LoVo (cell line): ENCODE results near the gene GAN.
A peak's percentile ranks its signal among the peaks of the same experiment; 100 is the strongest.

ENCODE experiments used
- DNase-seq: peaks from one replicate; pipeline ENCODE4 v3.0.0-alpha.2; 2016; ENCODE audit warnings: low spot score

GAN gene

DNA sequence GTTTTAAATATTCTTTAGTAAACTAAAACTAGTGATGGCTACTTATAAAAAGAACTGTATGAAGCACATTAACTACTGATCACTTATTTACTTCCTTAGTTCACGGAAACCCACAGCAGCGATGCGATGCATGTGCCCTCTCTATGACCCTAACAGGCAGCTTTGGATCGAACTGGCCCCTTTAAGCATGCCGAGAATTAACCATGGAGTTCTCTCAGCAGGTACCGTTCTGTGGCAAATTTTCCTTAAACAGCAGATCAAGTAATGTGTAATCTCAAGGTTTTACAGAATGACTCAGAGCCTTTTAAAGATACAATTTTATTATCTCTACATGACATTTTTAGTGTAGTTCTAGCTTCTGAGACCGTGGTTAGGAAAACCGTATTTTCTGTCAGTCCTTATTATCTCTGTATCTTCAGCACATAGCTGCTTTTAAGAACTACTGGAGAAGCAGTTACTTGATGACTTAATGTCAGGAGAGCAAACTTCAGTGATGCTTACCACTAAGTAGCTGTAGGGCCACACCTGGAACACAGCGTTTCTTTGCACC is 43.0 kb downstream of the GAN start:
- DNase-seq, result no peak

DNA sequence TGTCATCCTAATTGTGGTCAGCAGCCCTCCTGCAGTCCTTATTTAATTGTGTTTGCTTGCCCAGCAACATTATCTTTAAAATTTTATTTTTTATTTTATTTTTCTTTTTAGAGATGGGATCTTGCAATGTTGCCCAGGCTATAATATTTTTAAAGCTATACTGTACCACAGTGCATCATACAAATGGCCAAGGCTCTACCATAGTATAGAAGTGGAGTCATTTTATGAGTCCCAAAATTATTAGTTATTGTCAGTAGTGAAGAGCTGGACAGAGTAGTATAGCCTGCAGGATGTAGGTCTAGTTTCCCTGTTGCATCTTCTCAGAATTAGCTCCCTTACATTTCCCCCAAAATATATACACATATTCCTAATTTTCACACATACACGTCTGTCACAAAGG is 44.1 kb downstream of the GAN start:
- DNase-seq, result no peak

DNA sequence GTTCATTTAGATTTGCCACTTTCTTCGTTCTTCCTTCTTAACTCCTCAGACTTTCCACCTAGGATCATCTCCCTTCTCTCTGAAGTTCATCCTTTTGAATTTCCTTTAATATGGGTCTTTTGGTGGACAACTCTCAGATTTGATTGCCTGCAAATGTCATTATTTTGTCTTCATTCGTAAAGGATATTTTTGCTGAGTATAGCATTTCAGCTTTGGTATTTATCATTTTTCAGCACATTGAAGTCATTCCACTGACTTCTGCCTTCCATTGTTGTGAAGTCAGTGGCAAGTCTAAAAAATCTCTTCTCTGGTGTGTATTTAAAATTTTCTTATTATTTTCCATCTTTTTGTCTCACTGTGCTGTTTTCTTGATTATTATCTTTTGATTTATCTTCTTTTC is 45.4 kb downstream of the GAN start:
- DNase-seq, result no peak

DNA sequence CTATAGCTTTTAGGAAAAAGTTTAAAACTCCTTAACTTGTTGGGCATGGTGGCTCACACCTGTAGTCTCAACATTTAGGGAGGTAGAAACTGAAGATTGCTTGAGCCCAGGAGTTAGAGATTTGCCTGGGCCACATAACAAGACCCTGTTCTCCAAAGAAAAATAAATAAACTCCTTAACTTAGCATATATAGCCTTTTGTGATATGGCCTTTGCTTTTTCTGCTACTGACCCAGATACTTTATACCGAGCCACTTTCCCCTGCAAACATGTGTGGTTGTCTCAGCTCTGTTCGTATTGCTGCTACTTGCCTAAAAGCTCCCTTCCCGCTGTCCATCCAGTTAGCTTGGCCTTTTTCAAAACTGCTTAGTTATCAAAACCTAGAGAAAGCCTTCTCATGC is 51.0 kb downstream of the GAN start:
- DNase-seq, result no peak

DNA sequence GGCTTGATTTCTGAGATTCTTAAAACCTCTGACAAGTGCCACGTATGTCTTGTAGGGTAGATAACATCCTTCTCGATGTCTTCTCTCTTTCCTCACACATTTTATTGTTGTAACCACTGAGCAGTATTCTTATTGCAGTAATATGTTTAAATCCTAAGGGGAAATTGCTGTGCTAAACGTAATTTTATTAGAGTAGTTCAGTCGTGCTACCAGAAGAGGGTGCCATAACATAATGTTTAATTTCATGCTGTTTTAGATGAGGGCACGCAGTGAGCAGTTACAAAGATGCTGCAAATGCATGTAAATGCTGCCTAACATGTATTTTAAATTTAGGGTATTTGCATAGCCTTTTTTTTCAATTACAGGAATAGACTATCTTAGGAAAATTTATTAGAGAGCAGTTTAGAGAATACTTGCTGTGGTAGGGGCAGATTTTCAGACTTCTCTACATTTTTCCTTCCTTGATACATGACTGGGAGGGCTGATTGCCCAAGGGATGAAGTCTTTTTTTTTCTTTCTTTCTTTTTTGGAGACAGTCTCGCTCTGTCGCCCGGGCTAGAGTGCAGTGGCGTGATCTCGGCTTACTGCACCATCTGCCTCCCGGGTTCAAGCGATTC is 51.7 kb downstream of the GAN start:
- DNase-seq, result peak; percentile 36

DNA sequence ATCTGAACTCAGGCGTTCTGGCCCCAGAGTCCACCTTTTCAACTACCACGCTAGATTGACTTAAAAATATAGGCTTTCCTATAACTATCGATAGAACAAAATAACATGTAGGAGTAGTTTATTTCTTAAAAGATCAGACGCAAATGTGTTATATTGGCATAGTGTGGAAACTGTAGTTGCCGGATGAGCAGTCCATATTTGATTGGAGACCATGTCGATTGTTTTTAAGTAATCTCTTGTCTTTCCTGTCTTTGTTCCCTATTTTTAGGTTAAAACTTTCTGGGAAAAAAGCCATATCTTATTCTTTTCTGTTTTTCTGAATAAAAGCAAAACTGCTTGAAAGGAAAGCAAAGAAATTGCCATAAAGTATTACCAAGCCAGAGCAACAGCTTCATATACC is 53.1 kb downstream of the GAN start:
- DNase-seq, result no peak

DNA sequence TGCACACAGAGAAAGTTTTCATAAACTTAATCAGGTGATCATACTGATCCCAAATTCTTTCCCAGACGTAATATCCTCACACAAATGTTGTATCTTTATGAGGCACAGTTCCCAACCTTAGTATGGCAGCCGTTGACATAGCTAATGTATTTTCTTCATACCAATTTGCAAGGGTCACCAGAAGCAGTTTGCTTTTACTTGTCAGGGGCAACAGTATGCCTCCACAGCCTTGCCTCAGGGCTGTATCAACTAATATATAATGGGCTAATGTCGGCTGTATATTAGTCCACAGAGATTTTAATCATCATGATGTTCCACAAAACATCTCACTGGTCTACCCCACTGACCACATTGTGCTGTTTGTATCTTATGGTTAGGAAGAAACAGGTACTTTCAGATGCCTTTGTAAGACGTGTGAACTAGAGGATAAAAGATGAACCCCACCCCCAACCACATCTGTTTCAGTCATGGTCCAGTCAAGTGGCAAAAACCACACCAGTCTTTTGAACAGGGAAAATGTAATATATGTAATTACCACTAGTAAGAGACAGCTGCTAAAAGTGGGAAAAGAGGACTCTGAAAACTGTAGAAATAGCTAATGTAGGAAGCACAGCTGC is 55.2 kb downstream of the GAN start:
- DNase-seq, result no peak

DNA sequence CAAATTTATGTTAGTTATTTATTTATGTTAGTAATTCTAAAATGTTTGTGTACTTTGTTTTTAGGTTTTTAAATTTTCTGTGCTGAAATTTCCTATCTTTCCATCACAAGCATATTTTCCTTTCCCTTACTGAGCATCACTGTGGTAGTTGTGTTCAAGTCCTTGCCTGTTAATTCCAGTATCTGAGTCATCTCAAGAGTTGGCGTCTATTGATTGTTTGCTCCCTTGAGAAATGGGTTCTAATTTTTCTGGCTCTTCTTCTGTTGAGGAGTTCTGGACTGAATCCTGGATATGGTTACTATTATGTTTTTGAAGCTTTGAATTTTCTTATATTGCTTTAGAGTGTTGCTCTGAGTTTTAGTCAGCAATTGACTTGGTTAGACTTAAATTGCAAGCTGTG is 56.3 kb downstream of the GAN start:
- no peak for DNase-seq

DNA sequence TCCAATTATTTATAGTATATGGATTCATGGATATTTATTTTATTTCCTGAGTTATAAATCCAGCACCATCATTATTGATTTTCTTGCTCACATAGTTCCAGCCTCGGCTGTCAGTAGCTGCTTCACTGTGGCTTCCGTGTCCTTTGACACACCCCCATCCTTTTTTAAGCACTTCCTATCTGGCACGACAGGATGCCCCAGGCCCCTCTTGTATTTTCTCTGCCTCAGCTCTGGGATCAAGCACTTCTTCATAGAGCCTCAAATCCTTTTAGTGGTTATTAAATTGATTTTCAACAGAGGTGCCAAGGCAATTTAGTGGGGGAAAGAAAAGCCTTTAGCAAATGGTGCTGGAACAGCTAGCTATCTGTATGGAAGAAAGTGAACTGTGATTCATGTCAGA is 59.8 kb downstream of the GAN start:
- DNase-seq, result no peak

DNA sequence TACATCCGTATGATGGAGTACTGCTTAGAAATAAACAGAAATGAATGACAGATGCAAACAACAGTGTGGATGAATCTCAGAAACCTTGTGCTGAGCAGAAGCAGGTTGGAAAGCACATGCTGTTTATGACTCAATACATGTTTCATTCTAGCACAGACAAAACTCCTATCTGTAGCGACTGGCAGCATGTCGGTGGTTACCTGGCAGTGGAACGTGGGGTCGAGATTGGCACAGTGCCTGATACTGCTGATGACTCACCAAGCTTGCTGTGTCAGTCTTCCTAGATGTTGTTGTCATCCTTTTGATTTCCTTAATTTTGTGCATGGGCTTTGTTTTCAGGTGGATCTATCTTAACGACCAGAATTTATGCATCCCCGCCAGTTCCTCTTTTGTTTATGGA is 62.1 kb downstream of the GAN start:
- DNase-seq, result peak; percentile 3

DNA sequence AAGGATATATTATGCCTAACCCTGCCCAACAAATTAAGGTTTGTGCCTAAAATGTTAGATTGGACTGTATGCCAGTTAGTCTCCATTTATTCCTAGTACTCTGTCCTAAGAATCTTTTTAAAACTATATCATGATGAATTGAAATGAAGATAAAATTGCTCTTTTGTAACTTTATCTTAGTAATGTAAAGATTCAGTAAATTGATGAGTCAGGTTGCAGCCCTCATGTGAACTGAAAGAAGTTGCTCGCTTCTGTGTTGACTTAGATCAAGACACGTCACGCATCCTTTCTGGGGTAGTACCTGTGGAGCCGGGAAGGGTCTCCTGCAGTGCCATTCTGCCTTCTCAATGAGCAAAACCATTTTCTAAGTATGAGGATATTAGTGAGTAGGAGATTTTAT is 63.3 kb downstream of the GAN start:
- DNase-seq, result no peak

DNA sequence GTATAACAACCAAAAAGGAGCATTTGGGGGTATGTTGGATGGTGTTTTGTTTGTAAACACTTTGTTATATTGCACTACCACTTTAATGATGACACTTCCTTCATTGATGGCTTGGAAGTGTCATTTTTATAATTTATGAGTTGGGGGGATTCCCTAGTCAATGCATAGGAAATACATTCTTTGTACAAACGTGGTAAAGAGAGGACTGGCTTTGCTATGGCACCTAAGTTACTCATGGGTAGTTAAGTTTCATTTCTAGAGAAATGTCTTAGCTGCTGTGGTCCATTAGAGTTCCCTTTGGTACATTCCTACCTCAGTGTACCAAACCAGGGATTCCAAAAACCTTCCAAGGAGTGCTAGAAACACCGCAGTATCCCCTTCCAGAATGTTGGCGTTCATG is 66.2 kb downstream of the GAN start:
- DNase-seq, result no peak

DNA sequence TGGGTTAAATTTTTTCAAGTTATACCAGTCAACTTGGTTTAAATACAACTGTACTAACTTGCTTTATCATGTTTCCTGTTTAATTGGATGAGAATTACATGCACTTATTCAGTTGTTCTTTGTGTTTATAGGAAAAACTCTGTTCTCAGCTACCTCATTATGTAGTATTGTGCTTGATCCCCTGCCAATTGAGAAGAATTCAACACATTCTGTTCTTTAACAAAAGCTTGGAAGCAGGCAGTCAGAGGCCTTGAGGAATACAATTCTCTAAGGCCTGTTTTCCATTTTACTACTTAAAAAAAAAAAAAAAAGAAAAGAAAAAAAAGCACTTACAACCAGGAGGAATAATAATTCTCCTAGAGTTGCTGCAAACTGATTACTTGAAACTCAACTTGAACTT is 69.2 kb downstream of the GAN start:
- DNase-seq, result no peak

DNA sequence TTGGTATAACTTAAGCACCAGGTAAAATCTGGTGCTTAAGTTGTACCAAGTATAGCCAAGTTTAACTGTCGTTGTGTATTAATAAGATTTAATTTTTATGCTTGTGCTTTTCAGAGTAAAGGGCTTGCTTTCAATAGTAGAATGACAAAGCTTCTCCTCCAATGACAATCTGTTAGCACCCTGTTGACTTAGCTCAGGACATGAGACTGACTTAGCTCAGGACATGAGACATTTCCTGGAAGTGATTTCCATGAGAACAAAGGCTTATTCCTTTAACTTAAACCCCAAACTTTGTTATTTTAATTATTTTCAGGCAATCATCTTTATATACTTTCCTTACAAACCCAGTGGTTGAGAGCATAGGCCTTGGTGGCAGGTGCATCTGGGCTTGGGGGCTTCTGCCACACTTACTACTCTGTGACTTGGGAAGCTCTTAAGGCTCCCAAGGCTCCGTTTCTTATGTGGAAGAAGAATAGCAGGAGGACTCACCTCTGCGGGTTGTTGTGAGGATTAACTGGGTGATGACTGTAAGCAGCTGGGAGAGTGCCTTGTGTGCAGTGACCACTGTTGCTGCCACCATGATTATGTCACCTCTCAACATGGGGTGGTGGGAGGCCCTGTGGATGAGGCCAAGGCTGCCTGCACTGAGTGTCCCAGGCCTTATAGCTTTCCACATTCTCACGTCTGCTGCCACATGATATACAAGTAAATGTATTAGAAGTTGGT is 70.4 kb downstream of the GAN start:
- DNase-seq, result no peak

DNA sequence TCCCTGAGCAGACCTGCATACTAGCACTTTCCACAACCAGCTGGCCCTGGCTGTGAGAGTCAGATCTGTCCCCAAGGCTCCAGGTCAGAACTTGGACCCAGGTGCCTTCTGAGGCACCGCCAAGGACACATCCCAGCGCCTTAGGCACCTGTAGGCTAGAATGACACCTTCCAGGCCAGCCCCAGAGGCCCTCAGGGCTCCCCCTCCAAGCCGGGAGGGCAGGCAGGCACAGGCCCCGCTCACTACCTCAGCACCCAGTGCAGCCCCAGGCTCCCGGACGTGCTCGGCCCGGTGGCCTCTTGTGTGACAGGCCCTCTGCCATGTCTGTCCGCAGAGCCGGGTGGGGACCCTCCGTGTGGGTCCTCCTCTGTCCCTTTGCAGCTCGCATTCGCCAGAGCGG is 73.6 kb downstream of the GAN start:
- no peak for DNase-seq

DNA sequence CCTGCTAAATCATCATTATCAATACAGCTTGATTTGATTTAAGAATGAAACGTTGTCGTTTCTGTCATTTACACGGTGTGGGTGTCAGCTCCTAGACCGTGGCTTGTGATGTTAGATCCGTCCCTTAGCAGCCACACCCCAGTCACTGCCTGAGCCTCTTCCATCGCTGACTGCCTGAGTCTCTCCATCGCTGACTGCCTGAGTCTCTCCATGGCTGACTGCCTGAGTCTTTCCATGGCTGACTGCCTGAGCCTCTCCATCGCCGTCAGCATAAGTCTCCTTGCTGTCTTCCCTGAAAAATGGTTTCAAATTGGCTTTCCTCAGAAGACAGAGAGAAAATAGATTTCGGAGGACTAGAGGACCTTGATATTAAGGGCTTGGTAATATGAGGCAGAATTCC is 76.1 kb downstream of the GAN start:
- no peak for DNase-seq

DNA sequence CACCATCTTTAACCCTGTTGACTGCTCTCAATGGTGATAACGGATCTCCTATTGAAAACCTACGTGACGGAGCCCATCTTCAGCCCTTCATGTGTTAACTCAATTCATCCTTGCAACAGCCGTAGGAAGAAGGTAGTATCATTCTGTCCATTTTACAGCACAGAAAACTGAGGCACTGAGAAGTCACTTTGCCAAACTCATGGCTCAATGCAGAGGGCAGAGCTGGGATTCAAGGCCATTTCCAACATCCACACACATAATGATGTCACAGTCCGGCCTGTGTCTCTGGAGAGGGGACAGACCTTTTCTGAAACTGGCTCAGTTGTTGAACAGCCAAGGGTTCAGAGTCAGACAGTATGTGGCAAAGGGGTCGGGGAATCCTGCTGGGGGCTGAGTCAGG is 77.2 kb downstream of the GAN start:
- no peak for DNase-seq

DNA sequence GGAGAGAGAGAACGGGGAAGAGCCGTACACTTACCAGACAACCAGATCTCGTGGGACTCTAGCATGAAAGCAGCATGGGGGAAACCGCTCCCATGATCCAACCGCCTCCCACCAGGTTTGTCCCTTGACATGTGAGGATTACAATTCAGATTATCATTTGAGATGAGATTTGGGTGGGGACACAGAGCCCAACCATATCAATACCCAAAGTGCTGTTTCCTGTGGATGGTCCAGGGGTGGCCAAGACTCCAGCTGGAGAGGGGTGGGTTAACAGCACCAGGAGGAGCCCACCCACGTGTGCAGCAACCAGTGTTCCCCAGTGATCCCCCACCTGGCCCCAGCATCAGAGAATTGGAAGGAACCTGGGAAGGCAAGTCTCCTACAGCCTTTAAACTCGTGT is 79.7 kb downstream of the GAN start:
- DNase-seq, result no peak

DNA sequence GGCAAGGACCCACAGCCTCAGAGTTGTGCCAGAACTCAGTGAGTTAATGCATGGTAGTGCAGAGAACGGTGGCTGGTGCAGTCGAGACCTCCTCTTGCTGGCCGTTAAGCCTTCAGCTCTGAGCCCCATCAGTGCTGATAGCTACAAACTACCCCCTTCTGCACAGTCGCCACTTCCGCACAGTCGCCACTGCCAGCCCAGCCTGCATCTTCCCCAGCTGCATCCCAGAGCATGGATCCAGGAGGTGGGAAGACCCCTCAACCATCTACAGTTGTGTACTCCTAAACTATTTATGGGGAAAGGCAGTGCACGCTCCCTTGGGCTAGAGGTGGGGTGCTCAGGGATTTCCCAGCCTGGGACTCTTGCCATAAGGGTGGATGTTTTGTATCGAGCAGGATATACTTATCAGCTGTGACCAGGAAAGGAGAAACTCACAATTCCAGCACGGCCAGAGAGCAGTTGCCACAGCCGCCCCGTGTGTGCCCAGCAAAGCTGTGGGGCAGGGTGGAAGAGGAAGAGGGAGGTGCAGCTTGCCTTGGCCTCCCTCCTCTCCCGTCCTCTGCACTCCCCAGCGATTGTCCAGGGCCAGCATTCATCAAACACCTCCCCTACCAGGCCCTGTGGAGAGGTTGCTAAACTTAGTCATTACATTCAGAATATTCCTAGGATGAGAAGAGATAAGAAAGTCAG is 80.3 kb downstream of the GAN start:
- DNase-seq, result no peak

DNA sequence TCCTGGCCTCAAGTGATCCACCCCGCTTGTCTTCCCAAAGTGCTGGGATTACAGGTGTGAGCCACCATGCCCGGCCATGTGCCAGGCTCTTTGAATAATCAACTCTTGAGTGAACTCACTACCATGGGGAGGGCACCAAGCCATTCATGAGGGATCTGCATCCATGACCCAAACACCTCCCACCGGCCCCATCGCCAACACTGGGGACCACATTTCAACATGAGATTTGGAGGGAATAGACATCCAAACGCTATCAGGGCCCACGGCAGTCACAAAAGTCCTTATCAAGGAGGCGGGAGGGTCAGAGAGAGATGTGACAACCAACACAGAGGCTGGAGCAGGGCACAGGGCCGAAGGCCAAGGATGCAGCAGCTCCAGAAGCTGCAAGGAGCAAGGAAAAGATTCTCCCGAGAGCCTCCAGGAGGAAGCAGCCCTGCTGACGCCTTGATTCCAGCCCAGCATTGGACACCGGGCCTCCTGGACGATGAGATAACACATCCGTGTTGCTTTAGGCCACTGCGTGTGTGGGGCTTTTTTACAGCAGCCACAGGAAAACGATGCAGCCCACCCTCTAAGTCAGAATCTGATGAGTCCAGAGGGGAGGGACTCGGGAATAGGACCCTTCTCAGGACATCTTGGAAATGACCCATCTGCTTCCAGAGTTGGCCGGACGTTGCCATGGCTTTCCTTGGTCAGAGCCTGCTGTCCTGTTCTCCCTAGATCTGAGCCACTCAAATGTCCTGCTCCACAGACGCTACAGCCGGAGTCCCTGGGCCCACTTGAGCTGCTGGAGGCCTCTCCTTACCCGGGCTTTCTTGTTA is 82.5 kb downstream of the GAN start:
- no peak for DNase-seq

DNA sequence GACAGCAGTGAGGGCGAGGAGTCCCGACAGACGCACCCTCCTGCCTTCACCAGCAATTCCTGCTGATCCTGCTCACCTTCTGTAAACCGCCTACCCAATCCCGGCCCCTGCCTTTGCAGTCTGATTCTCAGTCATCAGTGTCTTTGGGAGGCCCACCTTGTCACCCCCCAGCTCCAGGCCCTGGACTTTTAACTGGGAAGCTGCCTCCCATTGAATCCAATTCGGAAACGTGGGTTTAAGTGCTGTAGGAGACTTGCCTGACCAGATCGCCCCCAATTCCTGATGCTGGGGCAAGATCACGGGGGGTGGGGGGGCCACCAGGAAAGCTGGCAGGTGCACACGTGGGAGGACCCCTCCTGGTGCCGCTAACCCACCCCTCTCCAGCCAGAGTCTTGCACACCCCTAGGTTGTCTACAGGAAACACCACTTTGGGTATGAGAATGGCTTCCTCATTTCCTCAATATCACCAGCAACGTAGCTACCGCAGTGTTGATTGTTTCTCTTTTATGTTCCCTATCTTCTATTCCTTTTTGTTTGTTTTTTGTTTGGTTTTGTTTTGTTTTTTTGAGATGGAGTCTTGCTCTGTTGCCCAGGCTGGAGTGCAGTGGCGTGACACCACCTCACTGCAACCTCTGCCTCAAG is 83.2 kb downstream of the GAN start:
- no peak for DNase-seq

DNA sequence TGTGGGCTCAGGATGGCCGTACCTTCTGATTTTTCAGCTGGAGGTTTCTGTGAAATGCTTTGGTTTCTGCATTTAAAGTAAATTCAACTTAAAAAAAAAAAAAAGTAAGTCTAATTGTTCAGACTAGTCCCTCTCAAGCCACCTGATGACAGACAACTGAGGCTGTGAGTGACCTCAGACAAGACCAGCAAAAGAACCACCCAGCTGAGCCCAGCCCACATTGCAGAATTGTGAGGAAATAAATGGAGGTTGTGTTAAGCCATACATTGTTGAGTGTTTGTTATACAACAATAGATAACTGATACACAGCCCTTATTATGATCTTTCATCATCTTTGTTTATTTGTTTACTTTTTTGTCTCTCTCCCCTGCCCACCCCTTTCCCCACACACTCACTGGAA is 85.1 kb downstream of the GAN start:
- DNase-seq, result no peak
